ENCODE results near the gene APBA2. TPM values are rescaled to one million over a fixed set of nuclear protein-coding genes. Genes with fewer than 3 reads are reported as not detected.
A peak's percentile ranks its signal among the peaks of the same experiment; 100 is the strongest.

The APBA2 gene
- total and polyA plus RNA-seq, 10 donors: 5.8 to 33.8 (median 18.3) TPM

DNA sequence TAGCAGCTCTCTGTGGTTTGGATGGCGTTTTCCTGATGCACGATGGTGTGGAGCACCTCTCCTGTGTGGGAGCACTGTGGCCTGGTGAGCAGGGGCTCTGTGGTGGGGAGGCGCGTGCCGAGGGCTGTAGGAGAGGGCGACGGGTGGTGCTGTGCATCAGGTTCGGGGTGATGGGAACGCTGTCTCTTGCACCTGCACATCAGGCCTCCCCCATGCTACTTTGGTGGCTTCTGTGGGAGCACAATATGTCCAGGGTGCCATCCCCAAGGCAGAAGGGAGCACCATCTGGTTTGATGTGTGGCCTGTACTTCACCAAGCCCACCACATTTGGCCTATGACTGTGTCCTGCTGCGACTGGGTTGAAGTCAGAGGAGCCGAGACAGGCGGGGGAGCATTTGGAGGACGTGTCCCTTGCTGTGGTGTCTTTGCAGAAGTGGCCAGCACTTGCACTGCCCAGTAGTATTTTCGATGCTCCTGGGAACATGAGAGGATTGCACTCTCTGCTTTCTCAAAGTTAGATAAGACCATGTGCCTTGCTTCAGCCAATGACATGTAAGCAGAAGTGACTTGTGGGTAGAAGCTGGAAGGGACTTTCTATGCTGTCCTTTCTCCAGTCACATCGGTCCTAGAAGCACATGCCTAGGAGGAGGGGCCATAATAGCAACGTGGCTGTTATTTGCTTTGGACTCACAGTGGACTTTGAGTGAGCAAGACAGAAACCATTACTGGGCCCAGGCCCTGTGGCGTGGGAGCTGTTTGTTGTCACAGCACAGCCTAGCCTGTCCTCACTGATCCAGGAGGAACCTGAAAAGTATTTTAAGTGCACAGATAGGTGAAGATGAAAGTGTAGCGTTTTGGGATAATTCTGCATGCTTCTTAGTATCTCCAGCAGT lies 72.1 kb downstream of the APBA2 start:
- no peaks in the 10 kb centered on the region for H3K9me3 ChIP-seq
- TF ChIP-seq POLR2A (IDR thresholded peaks at IDR 0.05): no peak
- no peak for TF ChIP-seq POLR2AphosphoS5 (IDR thresholded peaks at IDR 0.05)
- TF ChIP-seq, protein P1, sequence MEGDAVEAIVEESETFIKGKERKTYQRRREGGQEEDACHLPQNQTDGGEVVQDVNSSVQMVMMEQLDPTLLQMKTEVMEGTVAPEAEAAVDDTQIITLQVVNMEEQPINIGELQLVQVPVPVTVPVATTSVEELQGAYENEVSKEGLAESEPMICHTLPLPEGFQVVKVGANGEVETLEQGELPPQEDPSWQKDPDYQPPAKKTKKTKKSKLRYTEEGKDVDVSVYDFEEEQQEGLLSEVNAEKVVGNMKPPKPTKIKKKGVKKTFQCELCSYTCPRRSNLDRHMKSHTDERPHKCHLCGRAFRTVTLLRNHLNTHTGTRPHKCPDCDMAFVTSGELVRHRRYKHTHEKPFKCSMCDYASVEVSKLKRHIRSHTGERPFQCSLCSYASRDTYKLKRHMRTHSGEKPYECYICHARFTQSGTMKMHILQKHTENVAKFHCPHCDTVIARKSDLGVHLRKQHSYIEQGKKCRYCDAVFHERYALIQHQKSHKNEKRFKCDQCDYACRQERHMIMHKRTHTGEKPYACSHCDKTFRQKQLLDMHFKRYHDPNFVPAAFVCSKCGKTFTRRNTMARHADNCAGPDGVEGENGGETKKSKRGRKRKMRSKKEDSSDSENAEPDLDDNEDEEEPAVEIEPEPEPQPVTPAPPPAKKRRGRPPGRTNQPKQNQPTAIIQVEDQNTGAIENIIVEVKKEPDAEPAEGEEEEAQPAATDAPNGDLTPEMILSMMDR (IDR thresholded peaks at IDR 0.05 in 8 of 11, conservative IDR thresholded peaks at IDR 0.05 in 3 of 11): no peak
- 85 to 91% (median 91%) methylated on average over 16 to 18 of the region's 18 CpGs for WGBS, 5 donors
- peaks cover 0 to 8% (median 0%) of the 10 kb centered on the region in 7 donors for H3K27me3 ChIP-seq (replicated peaks in 1 of 7)
- no peak overlapping the region for H3K4me3 ChIP-seq
- H3K4me1 ChIP-seq: peaks cover 0 to 31% (median 10%) of the 10 kb centered on the region in 6 donors
- H3K27ac ChIP-seq: peak overlapping the region in 1 of 8 donors; percentile 75
- intact Hi-C loops (cut with DNase I; ENCODE audit: low total_unique reads): no loop called here
- no peaks in the 10 kb centered on the region for H3K36me3 ChIP-seq
- no peak for DNase-seq

DNA sequence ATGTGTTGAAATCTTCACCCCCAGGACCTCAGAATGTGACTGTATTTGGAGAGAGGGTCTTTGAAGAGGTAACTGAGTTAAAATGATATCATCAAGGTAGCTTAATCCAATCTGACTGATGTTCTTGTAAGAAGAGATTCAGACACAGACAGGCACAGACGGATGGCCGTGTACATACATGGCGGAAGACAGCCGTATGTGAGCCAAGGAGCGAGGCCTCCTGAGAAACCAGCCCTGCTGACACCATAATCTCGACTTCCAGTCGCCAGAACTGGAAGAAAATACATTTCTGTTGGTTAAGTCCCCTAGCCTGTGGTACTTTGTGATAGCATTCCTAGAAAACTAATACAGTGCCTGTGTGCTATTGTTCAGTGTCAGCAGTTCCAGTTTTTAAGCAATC lies 73.6 kb downstream of the APBA2 start:
- WGBS, 5 donors: 89 to 95% (median 90%) methylated on average over 7 of the region's 7 CpGs

DNA sequence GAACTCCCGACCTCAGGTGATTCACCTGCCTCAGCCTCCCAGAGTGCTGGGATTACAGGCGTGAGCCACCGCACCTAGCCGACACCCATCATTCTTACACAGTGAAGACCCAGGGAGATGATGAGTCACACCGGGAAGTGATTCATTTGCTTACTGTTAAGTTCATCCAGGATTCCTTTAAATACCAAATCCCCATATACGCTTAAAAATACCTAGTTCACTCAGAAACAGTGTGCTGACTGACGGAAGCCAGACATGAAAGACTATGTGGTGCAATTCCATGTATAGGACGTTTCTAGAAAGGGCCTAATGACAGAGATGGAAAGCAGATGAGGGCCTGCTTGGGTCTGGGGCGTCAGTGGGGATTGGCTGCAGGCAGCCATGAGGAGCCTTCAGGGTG lies 75.2 kb downstream of the APBA2 start:
- peak; percentile 3 for DNase-seq
- Histone ChIP-seq H3K36me3 (no peaks in the 10 kb centered on the region), H3K27me3 (replicated peaks in 1 of 7) (no peaks in the 10 kb centered on the region), H3K4me1 (peaks cover 0 to 6% (median 0%) of the 10 kb centered on the region in 6 donors), H3K27ac (no peak overlapping the region), H3K4me3 (no peak overlapping the region), H3K9me3 (no peaks in the 10 kb centered on the region)
- WGBS, 5 donors: 79 to 91% (median 82%) methylated on average over 9 of the region's 9 CpGs
- no peak for TF ChIP-seq POLR2A (IDR thresholded peaks at IDR 0.05)
- no peak for TF ChIP-seq POLR2AphosphoS5 (IDR thresholded peaks at IDR 0.05)
- TF ChIP-seq, protein P1 (IDR thresholded peaks at IDR 0.05 in 8 of 11, conservative IDR thresholded peaks at IDR 0.05 in 3 of 11): no peak
- intact Hi-C loops (cut with DNase I; ENCODE audit: low total_unique reads): no loop called here

More for the DNA sequence above, 73.6 kb downstream of the APBA2 start:
- H3K9me3 ChIP-seq: no peaks in the 10 kb centered on the region
- intact Hi-C loops (cut with DNase I; ENCODE audit: low total_unique reads): no loop called here
- TF ChIP-seq POLR2AphosphoS5 (IDR thresholded peaks at IDR 0.05) (no peak), POLR2A (IDR thresholded peaks at IDR 0.05) (no peak)
- TF ChIP-seq, protein P1 (IDR thresholded peaks at IDR 0.05 in 8 of 11, conservative IDR thresholded peaks at IDR 0.05 in 3 of 11): no peak
- H3K4me1 ChIP-seq: peaks cover 0 to 22% (median 8%) of the 10 kb centered on the region in 6 donors
- H3K27me3 ChIP-seq (replicated peaks in 1 of 7): peaks cover 0 to 3% (median 0%) of the 10 kb centered on the region in 7 donors
- DNase-seq: no peak
- H3K4me3 ChIP-seq: no peak overlapping the region
- no peaks in the 10 kb centered on the region for H3K36me3 ChIP-seq
- no peak overlapping the region for H3K27ac ChIP-seq

DNA sequence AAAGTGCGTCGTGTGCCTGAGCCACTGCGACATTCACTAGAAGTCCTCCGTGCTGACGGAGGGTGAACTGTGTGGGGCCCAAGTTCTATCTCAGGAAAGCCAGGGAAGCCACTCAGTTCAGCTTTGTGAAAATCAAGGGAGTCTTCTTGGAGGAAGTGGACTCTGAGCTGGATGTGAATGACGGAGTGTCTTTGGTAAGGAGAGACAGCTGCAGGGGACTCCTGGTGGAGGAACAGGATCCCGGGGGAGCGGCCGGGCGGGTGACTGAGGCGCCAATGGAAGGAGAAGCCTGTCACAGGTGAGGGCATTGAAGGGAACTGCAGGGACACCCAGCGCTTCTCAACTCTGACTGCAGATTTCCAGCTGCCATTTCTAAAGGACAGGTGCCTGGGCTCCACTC lies 75.6 kb downstream of the APBA2 start:
- peak; percentile 43 for DNase-seq
- Histone ChIP-seq H3K4me1 (peaks cover 0 to 2% (median 0%) of the 10 kb centered on the region in 6 donors), H3K36me3 (no peaks in the 10 kb centered on the region), H3K9me3 (no peaks in the 10 kb centered on the region), H3K27me3 (replicated peaks in 1 of 7) (no peaks in the 10 kb centered on the region), H3K27ac (no peak overlapping the region), H3K4me3 (no peak overlapping the region)
- no peak for TF ChIP-seq POLR2A (IDR thresholded peaks at IDR 0.05)
- TF ChIP-seq, protein P1 (IDR thresholded peaks at IDR 0.05 in 8 of 11, conservative IDR thresholded peaks at IDR 0.05 in 3 of 11): no peak
- TF ChIP-seq POLR2AphosphoS5 (IDR thresholded peaks at IDR 0.05): no peak
- WGBS, 5 donors: 79 to 96% (median 91%) methylated on average over 12 of the region's 12 CpGs
- intact Hi-C loops (cut with DNase I; ENCODE audit: low total_unique reads): no loop called here
